ENCODE data around the gene GABRA1. TPM values are rescaled to one million over a fixed set of nuclear protein-coding genes. Genes with fewer than 3 reads are reported as not detected.

Gene GABRA1
- total RNA-seq, 1 experiment from 2014 or later, result not detected

- H2AK5ac ChIP-seq (ENCODE audit: insufficient read length, low read length), result no peak overlapping the region
- H2BK12ac ChIP-seq (ENCODE audit: insufficient read length, low read depth, low read length), result no peak overlapping the region
- no peaks in the 10 kb centered on the region for H3K23me2 ChIP-seq (ENCODE audit: insufficient read length, low read depth, low read length, poor library complexity, severe bottlenecking)
- H3K27ac ChIP-seq (ENCODE audit: insufficient read length, low read depth, low read length), result no peak overlapping the region
- no peaks in the 10 kb centered on the region for H3K9me3 ChIP-seq (ENCODE audit: control insufficient read depth, low read depth, low read length)
- H2BK5ac ChIP-seq (ENCODE audit: insufficient read length, low read length), result no peak overlapping the region
- no peak overlapping the region for H3K4ac ChIP-seq (ENCODE audit: low read depth, low read length)
- H3K79me2 ChIP-seq (ENCODE audit: insufficient read depth, low read length), result no peaks in the 10 kb centered on the region
- DNase-seq, result no peak
- no peak overlapping the region for H4K8ac ChIP-seq (replicated peaks; ENCODE audit: insufficient read length, low read depth, low read length)
- no peaks in the 10 kb centered on the region for H3K9me3 Mint-ChIP-seq
- no peak overlapping the region for H3K4me2 ChIP-seq (ENCODE audit: insufficient read depth, insufficient read length, low read length)
- no peaks in the 10 kb centered on the region for H3K79me1 ChIP-seq (ENCODE audit: insufficient read depth, low read depth, low read length, poor library complexity, severe bottlenecking)
- H4K5ac ChIP-seq (ENCODE audit: insufficient read length, low read depth, low read length), result no peak overlapping the region
- no peak overlapping the region for H2BK15ac ChIP-seq (ENCODE audit: low read depth, low read length)
- H3K14ac ChIP-seq (ENCODE audit: insufficient read depth, low read length), result no peak overlapping the region
- H3K27me3 Mint-ChIP-seq (ENCODE audit: low read depth), result no peaks in the 10 kb centered on the region
- peak overlapping the region in 1 of 3 experiments; percentile 60; a peak in 1 of 7 replicates for H3K27ac Mint-ChIP-seq
- no peak overlapping the region for H2AFZ ChIP-seq (ENCODE audit: low read length)
- H3K27me3 ChIP-seq (ENCODE audit: insufficient read depth, low read length), result no peaks in the 10 kb centered on the region
- no peak overlapping the region for H3K9ac ChIP-seq (ENCODE audit: extremely low read depth, insufficient read length, low read length)
- no peak overlapping the region for H2BK20ac ChIP-seq (ENCODE audit: low read depth, low read length, poor library complexity, severe bottlenecking)
- no peak overlapping the region for H4K91ac ChIP-seq (ENCODE audit: insufficient read length, low read depth, low read length)
- no peaks in the 10 kb centered on the region for H3K4me1 Mint-ChIP-seq
- H3K4me3 Mint-ChIP-seq, result no peak overlapping the region
- H3T11ph ChIP-seq (ENCODE audit: low read length), result no peak overlapping the region
- H2BK120ac ChIP-seq (ENCODE audit: low read depth, low read length, poor library complexity, severe bottlenecking), result no peak overlapping the region
- H3K23ac ChIP-seq (ENCODE audit: insufficient read length, low read depth, low read length), result no peak overlapping the region
- no peak overlapping the region for H3K56ac ChIP-seq (ENCODE audit: insufficient read length, low read depth, low read length)
- H3K36me3 Mint-ChIP-seq (ENCODE audit: insufficient read depth in 1 of 3, low read depth in 3 of 3), result no peaks in the 10 kb centered on the region
- TF ChIP-seq CTCF (conservative IDR thresholded peaks at IDR 0.05), result no peak
- WGBS (ENCODE audit: extremely low coverage, insufficient read length, low lambda C conversion rate), result no CpG with 5 or more reads among the region's 7 CpGs
- H3K18ac ChIP-seq (ENCODE audit: insufficient read length, low read depth, low read length), result no peak overlapping the region
- no peaks in the 10 kb centered on the region for H3K4me1 ChIP-seq (ENCODE audit: insufficient read depth, low read length)
- H4K20me1 ChIP-seq (ENCODE audit: control insufficient read depth, insufficient read depth, insufficient read length), result no peaks in the 10 kb centered on the region
Observed at GRCh38 chr5:161897033-161897432, 49.1 kb downstream of the GABRA1 start.
